Activated T-cell treated with anti-CD3 and anti-CD28 coated beads, Interleukin-2, amount 50 U/mL, for 48 hours (primary cell): ENCODE measurements around the gene METRNL.

Source experiments
- DNase-seq, 2 experiments: peaks; one replicate each; pipeline ENCODE4 v3.0.0-alpha.2; 2020

Gene METRNL

GRCh38 chr17:83067718-83068261, 11.6 kb upstream of the METRNL start:
- no peak for DNase-seq

GRCh38 chr17:83068641-83069570, 10.5 kb upstream of the METRNL start:
- no peak for DNase-seq

GRCh38 chr17:83069571-83069906, 9.9 kb upstream of the METRNL start:
- no peak for DNase-seq

- no peak for DNase-seq
Observed at GRCh38 chr17:83069931-83070742, 9.3 kb upstream of the METRNL start.

GRCh38 chr17:83070800-83071341, 8.5 kb upstream of the METRNL start:
- DNase-seq: no peak

- DNase-seq: no peak
Observed at GRCh38 chr17:83071365-83071764, 8.0 kb upstream of the METRNL start.

GRCh38 chr17:83071966-83072562, 7.3 kb upstream of the METRNL start:
- no peak for DNase-seq

- no peak for DNase-seq
Observed at GRCh38 chr17:83072600-83073358, 6.6 kb upstream of the METRNL start.

GRCh38 chr17:83073389-83074063, 5.9 kb upstream of the METRNL start:
- DNase-seq: no peak

- no peak for DNase-seq
Observed at GRCh38 chr17:83074486-83075223, 4.8 kb upstream of the METRNL start.

- no peak for DNase-seq
Observed at GRCh38 chr17:83075270-83075880, 4.0 kb upstream of the METRNL start.

- peak in 1 of 2 experiments; percentile 44 for DNase-seq
Observed at GRCh38 chr17:83076938-83077337, 2.5 kb upstream of the METRNL start.

- no peak for DNase-seq
Observed at GRCh38 chr17:83077411-83077810, 2.0 kb upstream of the METRNL start.

- DNase-seq: no peak
Observed at GRCh38 chr17:83077939-83078338, 1.5 kb upstream of the METRNL start.

- DNase-seq: peak in 1 of 2 experiments; percentile 57
Observed at GRCh38 chr17:83078378-83079351, 744 bp upstream of the METRNL start.

GRCh38 chr17:83079766-83080578, 563 bp downstream of the METRNL start:
- DNase-seq: peak in 1 of 2 experiments; percentile 42

GRCh38 chr17:83080579-83080857, 1.1 kb downstream of the METRNL start:
- DNase-seq: no peak
